ENCODE results near the gene PRDM16. TPM values are rescaled to one million over a fixed set of nuclear protein-coding genes. Genes with fewer than 3 reads are reported as not detected.

Gene PRDM16
- total RNA-seq, 1 experiment from 2014 or later, result 6.1 TPM

DNA sequence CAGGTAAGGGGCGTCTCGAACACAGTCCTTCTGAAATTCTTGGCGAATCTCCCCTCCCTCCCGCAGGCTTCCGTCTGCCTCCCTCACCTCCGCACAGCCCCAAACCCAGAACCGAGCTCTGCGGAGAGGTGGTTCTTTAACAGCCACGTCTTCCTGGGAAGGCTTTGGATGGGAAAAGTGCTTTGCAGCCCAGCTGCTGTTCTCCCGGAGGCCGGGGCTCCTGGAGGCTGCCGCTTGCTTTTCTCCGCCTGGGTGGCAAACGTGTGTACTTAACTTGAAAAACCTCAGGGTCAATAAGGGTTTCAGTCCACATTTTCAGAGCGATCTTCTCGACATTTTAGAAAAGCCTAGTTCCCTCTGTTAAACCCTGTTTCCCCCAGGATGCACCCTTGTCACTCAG lies 109.3 kb downstream of the PRDM16 start:
- Histone ChIP-seq H3K9me2 (ENCODE audit: insufficient read depth) (no peaks in the 10 kb centered on the region), H3K79me2 (ENCODE audit: insufficient read depth, low read length) (no peaks in the 10 kb centered on the region), H3K9me3 (ENCODE audit: control insufficient read depth in 1 of 2, insufficient read depth in 1 of 2, low read depth in 1 of 2, low read length in 2 of 2) (no peaks in the 10 kb centered on the region; a peak in 1 of 4 replicates), H3K9ac (ENCODE audit: low read length) (no peak overlapping the region), H3K4me3 (replicated peaks in 1 of 2; ENCODE audit: low read depth in 1 of 2, low read length in 2 of 2) (no peak overlapping the region), H2AFZ (ENCODE audit: low read depth, low read length, poor library complexity, severe bottlenecking) (no peak overlapping the region), H4K20me1 (ENCODE audit: insufficient read depth) (no peaks in the 10 kb centered on the region), H3K4me1 (ENCODE audit: control insufficient read depth in 1 of 2, insufficient read depth in 2 of 2, low read length in 2 of 2) (no peaks in the 10 kb centered on the region), H3K27me3 (ENCODE audit: insufficient read depth, low read length) (no peaks in the 10 kb centered on the region), H3K4me2 (ENCODE audit: low read length) (no peak overlapping the region), H3K36me3 (ENCODE audit: control insufficient read depth in 1 of 2, insufficient read depth in 2 of 2, low read length in 2 of 2) (no peaks in the 10 kb centered on the region), H3K27ac (ENCODE audit: low read depth, low read length) (no peak overlapping the region)
- ChIA-PET CTCF (no interaction called here), POLR2A (no interaction called here), RAD21 (ENCODE audit: low non-redundant PET in 1 of 2, low total read pairs in 2 of 2, uncharacterized antibody in 2 of 2, unreplicated experiment in 2 of 2) (no interaction called here)
- intact Hi-C loops (cut with micrococcal nuclease), result no loop called here
- DNase-seq (ENCODE audit: low read depth, low spot score), result no peak
- no TSS peak for BruUV-seq (replicated peaks)
- no peak for TF ChIP-seq EGR1 (IDR thresholded peaks at IDR 0.05; ENCODE audit: low read depth)
- TF ChIP-seq, protein P1, sequence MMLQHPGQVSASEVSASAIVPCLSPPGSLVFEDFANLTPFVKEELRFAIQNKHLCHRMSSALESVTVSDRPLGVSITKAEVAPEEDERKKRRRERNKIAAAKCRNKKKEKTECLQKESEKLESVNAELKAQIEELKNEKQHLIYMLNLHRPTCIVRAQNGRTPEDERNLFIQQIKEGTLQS (IDR thresholded peaks at IDR 0.05), result no peak
- TF ChIP-seq, protein P2, sequence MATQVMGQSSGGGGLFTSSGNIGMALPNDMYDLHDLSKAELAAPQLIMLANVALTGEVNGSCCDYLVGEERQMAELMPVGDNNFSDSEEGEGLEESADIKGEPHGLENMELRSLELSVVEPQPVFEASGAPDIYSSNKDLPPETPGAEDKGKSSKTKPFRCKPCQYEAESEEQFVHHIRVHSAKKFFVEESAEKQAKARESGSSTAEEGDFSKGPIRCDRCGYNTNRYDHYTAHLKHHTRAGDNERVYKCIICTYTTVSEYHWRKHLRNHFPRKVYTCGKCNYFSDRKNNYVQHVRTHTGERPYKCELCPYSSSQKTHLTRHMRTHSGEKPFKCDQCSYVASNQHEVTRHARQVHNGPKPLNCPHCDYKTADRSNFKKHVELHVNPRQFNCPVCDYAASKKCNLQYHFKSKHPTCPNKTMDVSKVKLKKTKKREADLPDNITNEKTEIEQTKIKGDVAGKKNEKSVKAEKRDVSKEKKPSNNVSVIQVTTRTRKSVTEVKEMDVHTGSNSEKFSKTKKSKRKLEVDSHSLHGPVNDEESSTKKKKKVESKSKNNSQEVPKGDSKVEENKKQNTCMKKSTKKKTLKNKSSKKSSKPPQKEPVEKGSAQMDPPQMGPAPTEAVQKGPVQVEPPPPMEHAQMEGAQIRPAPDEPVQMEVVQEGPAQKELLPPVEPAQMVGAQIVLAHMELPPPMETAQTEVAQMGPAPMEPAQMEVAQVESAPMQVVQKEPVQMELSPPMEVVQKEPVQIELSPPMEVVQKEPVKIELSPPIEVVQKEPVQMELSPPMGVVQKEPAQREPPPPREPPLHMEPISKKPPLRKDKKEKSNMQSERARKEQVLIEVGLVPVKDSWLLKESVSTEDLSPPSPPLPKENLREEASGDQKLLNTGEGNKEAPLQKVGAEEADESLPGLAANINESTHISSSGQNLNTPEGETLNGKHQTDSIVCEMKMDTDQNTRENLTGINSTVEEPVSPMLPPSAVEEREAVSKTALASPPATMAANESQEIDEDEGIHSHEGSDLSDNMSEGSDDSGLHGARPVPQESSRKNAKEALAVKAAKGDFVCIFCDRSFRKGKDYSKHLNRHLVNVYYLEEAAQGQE (IDR thresholded peaks at IDR 0.05; ENCODE audit: low read depth), result no peak
- no peak for TF ChIP-seq CBX3 (IDR thresholded peaks at IDR 0.05; ENCODE audit: low read depth)
- ATAC-seq, result no peak

DNA sequence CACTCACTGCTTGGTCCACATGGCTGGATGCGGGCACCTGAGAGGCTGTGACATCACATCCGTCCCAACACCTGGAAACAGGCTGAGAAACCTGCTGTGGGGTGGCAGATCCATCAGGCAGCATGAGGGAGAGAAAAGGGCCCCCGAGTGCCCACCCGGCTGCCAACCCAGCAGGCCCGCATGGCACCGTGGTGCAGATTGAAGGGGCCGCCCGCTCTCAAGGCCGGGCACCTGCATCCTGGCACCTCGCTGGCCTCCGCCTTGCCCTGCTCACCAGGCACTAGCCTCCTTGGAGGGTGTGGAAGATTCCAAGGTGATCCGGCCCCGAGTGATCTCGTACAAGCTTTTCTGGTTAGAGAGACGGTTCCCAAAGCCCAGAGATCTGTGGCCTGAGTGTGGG lies 110.5 kb downstream of the PRDM16 start:
- intact Hi-C loops (cut with micrococcal nuclease), result no loop called here
- H3K9me3 ChIP-seq (ENCODE audit: control insufficient read depth in 1 of 2, insufficient read depth in 1 of 2, low read depth in 1 of 2, low read length in 2 of 2), result no peaks in the 10 kb centered on the region; a peak in 1 of 4 replicates
- no peaks in the 10 kb centered on the region for H3K9me2 ChIP-seq (ENCODE audit: insufficient read depth)
- no peak overlapping the region for H3K4me3 ChIP-seq (replicated peaks in 1 of 2; ENCODE audit: low read depth in 1 of 2, low read length in 2 of 2)
- H3K4me2 ChIP-seq (ENCODE audit: low read length), result no peak overlapping the region
- no peaks in the 10 kb centered on the region for H4K20me1 ChIP-seq (ENCODE audit: insufficient read depth)
- H3K79me2 ChIP-seq (ENCODE audit: insufficient read depth, low read length), result no peaks in the 10 kb centered on the region
- H3K27ac ChIP-seq (ENCODE audit: low read depth, low read length), result no peak overlapping the region
- ChIA-PET POLR2A (no interaction called here), CTCF (no interaction called here), RAD21 (ENCODE audit: low non-redundant PET in 1 of 2, low total read pairs in 2 of 2, uncharacterized antibody in 2 of 2, unreplicated experiment in 2 of 2) (no interaction called here)
- BruUV-seq (replicated peaks), result no TSS peak
- no peaks in the 10 kb centered on the region for H3K36me3 ChIP-seq (ENCODE audit: control insufficient read depth in 1 of 2, insufficient read depth in 2 of 2, low read length in 2 of 2)
- no peak overlapping the region for H3K9ac ChIP-seq (ENCODE audit: low read length)
- H3K4me1 ChIP-seq (ENCODE audit: control insufficient read depth in 1 of 2, insufficient read depth in 2 of 2, low read length in 2 of 2), result no peaks in the 10 kb centered on the region
- DNase-seq (ENCODE audit: low read depth, low spot score) (no peak), ATAC-seq (no peak)
- no peak overlapping the region for H2AFZ ChIP-seq (ENCODE audit: low read depth, low read length, poor library complexity, severe bottlenecking)
- H3K27me3 ChIP-seq (ENCODE audit: insufficient read depth, low read length), result no peaks in the 10 kb centered on the region
- TF ChIP-seq, protein P2 (IDR thresholded peaks at IDR 0.05; ENCODE audit: low read depth), result no peak
- TF ChIP-seq, protein P1 (IDR thresholded peaks at IDR 0.05), result no peak
- TF ChIP-seq SIN3A (IDR thresholded peaks at IDR 0.05; ENCODE audit: low read depth) (no peak), FOSL1 (IDR thresholded peaks at IDR 0.05; ENCODE audit: low read depth) (no peak), POLR2AphosphoS5 (IDR thresholded peaks at IDR 0.05; ENCODE audit: low read depth, low read length) (no peak), SP1 (IDR thresholded peaks at IDR 0.05; ENCODE audit: low read depth) (no peak), RAD21 (IDR thresholded peaks at IDR 0.05; ENCODE audit: low read depth) (no peak), ZFX (IDR thresholded peaks at IDR 0.05) (no peak), JUND (IDR thresholded peaks at IDR 0.05) (no peak)
- TF ChIP-seq, protein P3, sequence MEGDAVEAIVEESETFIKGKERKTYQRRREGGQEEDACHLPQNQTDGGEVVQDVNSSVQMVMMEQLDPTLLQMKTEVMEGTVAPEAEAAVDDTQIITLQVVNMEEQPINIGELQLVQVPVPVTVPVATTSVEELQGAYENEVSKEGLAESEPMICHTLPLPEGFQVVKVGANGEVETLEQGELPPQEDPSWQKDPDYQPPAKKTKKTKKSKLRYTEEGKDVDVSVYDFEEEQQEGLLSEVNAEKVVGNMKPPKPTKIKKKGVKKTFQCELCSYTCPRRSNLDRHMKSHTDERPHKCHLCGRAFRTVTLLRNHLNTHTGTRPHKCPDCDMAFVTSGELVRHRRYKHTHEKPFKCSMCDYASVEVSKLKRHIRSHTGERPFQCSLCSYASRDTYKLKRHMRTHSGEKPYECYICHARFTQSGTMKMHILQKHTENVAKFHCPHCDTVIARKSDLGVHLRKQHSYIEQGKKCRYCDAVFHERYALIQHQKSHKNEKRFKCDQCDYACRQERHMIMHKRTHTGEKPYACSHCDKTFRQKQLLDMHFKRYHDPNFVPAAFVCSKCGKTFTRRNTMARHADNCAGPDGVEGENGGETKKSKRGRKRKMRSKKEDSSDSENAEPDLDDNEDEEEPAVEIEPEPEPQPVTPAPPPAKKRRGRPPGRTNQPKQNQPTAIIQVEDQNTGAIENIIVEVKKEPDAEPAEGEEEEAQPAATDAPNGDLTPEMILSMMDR (IDR thresholded peaks at IDR 0.05 in 2 of 3, conservative IDR thresholded peaks at IDR 0.05 in 1 of 3; ENCODE audit: borderline replicate concordance in 1 of 3, insufficient read depth in 1 of 3, low read depth in 2 of 3, low read length in 2 of 3), result no peak
